NT2/D1 (cell line): ENCODE measurements around the gene NR2F1-AS1.

ENCODE experiments used
- YY1 ChIP-seq: IDR thresholded peaks from 2 replicates; pipeline ENCODE4 v1.6.1; 2011; ENCODE audit not compliant: insufficient read length, insufficient read depth
- ZNF274 ChIP-seq: IDR thresholded peaks from 2 replicates; pipeline ENCODE4 v1.6.1; 2011; ENCODE audit warnings: mild to moderate bottlenecking, low read depth, low read length

DNA sequence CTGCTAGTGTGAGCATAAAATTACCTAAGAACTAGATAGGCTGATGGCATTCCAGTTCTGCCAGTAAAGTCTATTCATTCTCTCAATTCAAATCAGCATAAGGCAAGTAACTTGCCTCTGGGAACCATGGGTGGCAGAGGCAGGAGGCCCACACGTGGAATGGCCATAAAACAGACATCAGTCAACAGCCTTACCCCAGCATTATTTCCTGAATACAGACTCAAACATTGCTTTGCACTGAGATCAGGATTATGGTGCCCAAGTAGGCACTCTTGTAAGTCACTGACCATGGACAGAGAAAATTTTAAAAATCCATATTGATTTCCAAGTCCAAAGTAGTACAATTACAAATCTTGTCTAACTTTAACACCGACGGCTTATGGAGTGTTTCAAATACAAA lies 157.7 kb downstream of the NR2F1-AS1 start:
- TF ChIP-seq ZNF274, result no peak
- TF ChIP-seq YY1, result no peak
